Dedifferentiated amniotic fluid mesenchymal stem cell (primary cell): Measurements from ENCODE around the gene GFPT2.

Experiments
- DNase-seq: peaks from one replicate; pipeline ENCODE4 v3.0.0-alpha.2; 2016; ENCODE audit errors: extremely low spot score

GFPT2 gene

GRCh38 chr5:180283026-180283615 lies 70.0 kb downstream of the GFPT2 start:
- DNase-seq, result no peak

GRCh38 chr5:180282281-180282680 lies 70.9 kb downstream of the GFPT2 start:
- no peak for DNase-seq

- no peak for DNase-seq
These were observed 71.4 kb downstream of the GFPT2 start for GRCh38 chr5:180281706-180282105.

GRCh38 chr5:180274695-180275094 lies 78.4 kb downstream of the GFPT2 start:
- no peak for DNase-seq

- no peak for DNase-seq
These were observed 81.9 kb downstream of the GFPT2 start for GRCh38 chr5:180271221-180271620.

GRCh38 chr5:180259260-180259611 lies 93.9 kb downstream of the GFPT2 start:
- DNase-seq, result no peak

GRCh38 chr5:180253036-180253824 lies 99.9 kb downstream of the GFPT2 start:
- no peak for DNase-seq

- DNase-seq, result no peak
These were observed 101.2 kb downstream of the GFPT2 start for GRCh38 chr5:180251887-180252286.

GRCh38 chr5:180251141-180251540 lies 102.0 kb downstream of the GFPT2 start:
- no peak for DNase-seq
